ENCODE measurements around the gene RBM17.

Gene RBM17

GRCh38 chr10:6091630-6092029 lies 2.8 kb downstream of the RBM17 start:
- TF ChIP-seq CTCF (IDR thresholded peaks at IDR 0.05; ENCODE audit: low read depth, low read length) = peak; percentile 10
- in situ Hi-C loops (cut with HindIII; ENCODE audit: low sequenced_read_pairs) = no loop called here
- no peak for DNase-seq (ENCODE audit: low read depth, low spot score)
- H3K4me3 ChIP-seq (ENCODE audit: low read depth, low read length) = no peak overlapping the region

GRCh38 chr10:6092731-6093130 lies 3.9 kb downstream of the RBM17 start:
- in situ Hi-C loops (cut with HindIII; ENCODE audit: low sequenced_read_pairs) = no loop called here
- TF ChIP-seq CTCF (IDR thresholded peaks at IDR 0.05; ENCODE audit: low read depth, low read length) = no peak

GRCh38 chr10:6095810-6096570 lies 7.2 kb downstream of the RBM17 start:
- H3K4me3 ChIP-seq (ENCODE audit: low read depth, low read length) = no peak overlapping the region
- no peak for DNase-seq (ENCODE audit: low read depth, low spot score)
- in situ Hi-C loops (cut with HindIII; ENCODE audit: low sequenced_read_pairs) = no loop called here
- no peak for TF ChIP-seq CTCF (IDR thresholded peaks at IDR 0.05; ENCODE audit: low read depth, low read length)

More at GRCh38 chr10:6092731-6093130, 3.9 kb downstream of the RBM17 start:
- DNase-seq (ENCODE audit: low read depth, low spot score) = no peak
- no peak overlapping the region for H3K4me3 ChIP-seq (ENCODE audit: low read depth, low read length)

- in situ Hi-C loops (cut with HindIII; ENCODE audit: low sequenced_read_pairs) = no loop called here
- no peak overlapping the region for H3K4me3 ChIP-seq (ENCODE audit: low read depth, low read length)
- TF ChIP-seq CTCF (IDR thresholded peaks at IDR 0.05; ENCODE audit: low read depth, low read length) = no peak
- no peak for DNase-seq (ENCODE audit: low read depth, low spot score)
These were observed 8.2 kb downstream of the RBM17 start for GRCh38 chr10:6097063-6097462.

- H3K4me3 ChIP-seq (ENCODE audit: low read depth, low read length) = no peak overlapping the region
- DNase-seq (ENCODE audit: low read depth, low spot score) = no peak
- in situ Hi-C loops (cut with HindIII; ENCODE audit: low sequenced_read_pairs) = no loop called here
- TF ChIP-seq CTCF (IDR thresholded peaks at IDR 0.05; ENCODE audit: low read depth, low read length) = no peak
These were observed 9.3 kb downstream of the RBM17 start for GRCh38 chr10:6098156-6098555.

- no peak overlapping the region for H3K4me3 ChIP-seq (ENCODE audit: low read depth, low read length)
- no peak for DNase-seq (ENCODE audit: low read depth, low spot score)
- in situ Hi-C loops (cut with HindIII; ENCODE audit: low sequenced_read_pairs) = no loop called here
- no peak for TF ChIP-seq CTCF (IDR thresholded peaks at IDR 0.05; ENCODE audit: low read depth, low read length)
These were observed 11.5 kb downstream of the RBM17 start for GRCh38 chr10:6100370-6100769.
